Epithelial cell of esophagus (primary cell): ENCODE results near the gene CKS1B.
A peak's percentile ranks its signal among the peaks of the same experiment; 100 is the strongest.

Experiments
- DNase-seq: peaks from one replicate; pipeline ENCODE4 v3.0.0; 2010; ENCODE audit warnings: low read depth
- H3K4me3 ChIP-seq: 2 replicates; pipeline ENCODE4 v1.5.1; 2011; ENCODE audit warnings: mild to moderate bottlenecking, low read length, control low read depth
- TF ChIP-seq, protein P1 (sequence below): IDR thresholded peaks from 2 replicates; pipeline ENCODE4 v1.5.1; 2011; ENCODE audit warnings: low read depth, mild to moderate bottlenecking, low read length, control low read depth, inconsistent platforms; ENCODE audit not compliant: insufficient read depth; ENCODE audit errors: missing control alignments

The CKS1B gene

DNA sequence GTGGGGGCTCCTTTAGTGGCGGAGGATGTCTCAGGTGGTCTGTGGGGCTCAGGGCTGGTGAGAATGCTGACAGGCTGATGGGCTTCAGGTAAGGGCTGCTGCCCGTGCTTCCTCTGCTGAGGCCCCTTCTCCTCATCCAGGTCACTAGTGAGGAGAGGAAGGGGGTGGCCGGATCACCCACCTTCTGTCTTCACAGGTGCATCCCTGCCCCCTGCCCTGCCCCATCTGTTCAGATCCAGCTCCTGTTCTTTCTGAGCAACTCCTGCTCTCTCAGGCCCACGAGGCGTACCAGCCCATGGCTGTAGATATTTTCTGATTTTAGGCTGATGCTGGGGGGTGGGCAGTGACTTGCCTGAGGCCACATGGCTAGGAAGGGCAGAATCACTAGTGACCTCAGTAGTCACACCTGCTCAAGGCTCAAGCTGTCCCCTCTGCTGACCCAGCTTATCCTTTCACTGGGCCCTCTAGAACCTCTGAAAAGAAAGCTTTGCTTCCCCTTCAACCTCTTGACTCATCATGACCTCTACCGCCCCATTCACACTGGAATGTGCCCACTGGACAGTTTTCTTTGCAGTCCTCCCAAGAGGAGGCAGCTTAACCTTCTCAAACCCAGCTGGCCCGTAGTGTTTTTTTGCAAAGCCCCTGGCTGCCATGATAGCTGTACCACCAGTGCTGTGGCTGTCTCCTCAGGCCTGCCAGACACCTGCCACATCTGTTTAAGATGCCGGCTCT, 44.3 kb downstream of the CKS1B start:
- no peak overlapping the region for H3K4me3 ChIP-seq
- DNase-seq, result no peak
- TF ChIP-seq, protein P1, sequence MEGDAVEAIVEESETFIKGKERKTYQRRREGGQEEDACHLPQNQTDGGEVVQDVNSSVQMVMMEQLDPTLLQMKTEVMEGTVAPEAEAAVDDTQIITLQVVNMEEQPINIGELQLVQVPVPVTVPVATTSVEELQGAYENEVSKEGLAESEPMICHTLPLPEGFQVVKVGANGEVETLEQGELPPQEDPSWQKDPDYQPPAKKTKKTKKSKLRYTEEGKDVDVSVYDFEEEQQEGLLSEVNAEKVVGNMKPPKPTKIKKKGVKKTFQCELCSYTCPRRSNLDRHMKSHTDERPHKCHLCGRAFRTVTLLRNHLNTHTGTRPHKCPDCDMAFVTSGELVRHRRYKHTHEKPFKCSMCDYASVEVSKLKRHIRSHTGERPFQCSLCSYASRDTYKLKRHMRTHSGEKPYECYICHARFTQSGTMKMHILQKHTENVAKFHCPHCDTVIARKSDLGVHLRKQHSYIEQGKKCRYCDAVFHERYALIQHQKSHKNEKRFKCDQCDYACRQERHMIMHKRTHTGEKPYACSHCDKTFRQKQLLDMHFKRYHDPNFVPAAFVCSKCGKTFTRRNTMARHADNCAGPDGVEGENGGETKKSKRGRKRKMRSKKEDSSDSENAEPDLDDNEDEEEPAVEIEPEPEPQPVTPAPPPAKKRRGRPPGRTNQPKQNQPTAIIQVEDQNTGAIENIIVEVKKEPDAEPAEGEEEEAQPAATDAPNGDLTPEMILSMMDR, result no peak

DNA sequence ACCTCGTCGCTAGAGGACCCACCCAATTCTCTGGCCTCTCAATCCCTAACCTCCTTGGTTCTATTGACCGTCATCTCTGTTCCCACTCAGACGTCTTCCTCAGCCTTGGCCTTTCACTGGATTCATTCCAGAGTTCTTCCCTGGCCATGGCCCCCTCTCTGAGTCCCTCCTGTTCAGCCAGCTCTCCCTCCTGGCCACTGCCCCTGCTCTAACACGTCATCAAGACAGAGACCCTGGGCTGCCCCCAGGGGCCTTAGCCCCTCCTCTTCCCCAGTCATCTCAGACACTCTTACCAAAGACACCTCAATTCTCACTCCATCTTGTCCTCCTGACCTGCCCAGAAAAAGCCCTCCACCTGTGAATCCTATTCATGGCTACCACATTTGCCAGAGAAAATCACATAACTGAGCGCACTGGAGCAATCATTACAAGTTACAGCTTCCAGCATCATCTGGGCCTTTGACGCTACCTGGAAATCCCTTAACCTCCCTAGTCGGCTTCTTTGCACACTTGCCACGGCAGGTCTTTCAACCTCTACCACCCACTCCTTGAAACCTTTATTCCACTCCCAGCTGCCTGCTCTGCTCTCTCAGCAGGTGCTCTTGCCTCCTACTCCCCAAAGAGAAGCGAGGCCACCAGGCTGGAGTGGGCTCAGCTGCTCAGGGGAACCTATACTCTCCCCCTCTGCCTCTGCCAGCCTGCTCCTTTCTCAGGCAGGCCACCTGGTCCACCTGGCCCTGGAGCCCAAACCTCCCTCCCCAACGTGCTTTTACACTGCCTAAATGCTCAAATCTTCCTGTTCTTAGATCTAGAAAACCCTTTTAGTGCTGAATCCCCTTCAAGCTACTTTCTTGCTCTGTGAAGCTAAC, 45.1 kb downstream of the CKS1B start:
- TF ChIP-seq, protein P1, result no peak
- H3K4me3 ChIP-seq, result no peak overlapping the region
- no peak for DNase-seq

DNA sequence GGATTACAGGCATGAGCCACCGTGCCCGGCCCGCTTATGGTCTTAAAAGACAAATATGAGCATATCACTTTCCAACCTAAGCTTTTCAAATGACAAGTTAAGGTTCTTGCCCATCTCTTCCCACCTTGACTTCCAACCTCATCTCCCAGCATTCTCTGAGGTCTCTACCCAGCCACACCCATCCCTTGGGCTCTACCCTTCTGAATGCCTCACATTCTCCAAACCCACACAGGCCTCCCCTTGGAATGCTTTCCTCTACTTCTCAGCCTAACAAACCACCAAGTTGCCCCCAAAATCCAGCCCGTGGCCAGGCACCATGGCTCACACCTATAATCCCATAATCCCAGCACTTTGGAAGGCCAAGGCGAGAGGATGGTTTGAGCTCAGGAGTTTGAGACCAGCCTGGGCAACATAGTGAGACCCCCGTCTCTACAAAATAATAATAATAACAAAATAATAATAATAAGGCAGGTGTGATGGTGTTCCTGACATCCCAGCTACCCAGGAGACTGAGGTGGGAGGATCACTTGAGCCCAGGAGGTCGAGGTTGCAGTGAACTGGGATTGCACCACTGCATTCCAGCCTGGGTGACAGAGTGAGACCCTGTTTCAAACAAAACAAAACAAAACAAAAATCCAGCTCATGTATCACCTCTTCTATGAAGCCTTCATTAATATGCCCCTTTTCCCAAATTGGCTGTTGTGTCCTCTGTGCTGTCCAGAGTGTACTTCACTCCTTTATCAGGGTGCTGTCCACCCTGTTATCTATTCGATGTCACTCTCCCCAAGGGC, 47.9 kb downstream of the CKS1B start:
- no peak overlapping the region for H3K4me3 ChIP-seq
- TF ChIP-seq, protein P1, result no peak
- DNase-seq, result no peak

DNA sequence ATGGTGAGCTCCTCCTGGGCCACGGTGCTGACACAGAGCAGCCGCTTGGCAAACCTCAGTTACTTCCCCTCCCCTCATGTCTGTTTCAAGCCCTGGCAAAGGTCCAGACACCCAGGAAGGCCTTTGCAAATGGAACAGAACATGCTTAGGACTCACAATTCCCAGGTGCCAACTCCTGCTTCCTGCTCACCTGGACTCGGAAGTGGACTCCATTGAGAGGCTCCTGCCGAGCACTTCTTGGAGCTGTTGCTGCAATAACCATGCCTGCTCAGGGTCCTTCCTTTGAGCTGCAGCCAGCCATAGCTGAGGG, 48.4 kb downstream of the CKS1B start:
- TF ChIP-seq, protein P1, result no peak
- H3K4me3 ChIP-seq, result no peak overlapping the region
- DNase-seq, result peak; percentile 62

DNA sequence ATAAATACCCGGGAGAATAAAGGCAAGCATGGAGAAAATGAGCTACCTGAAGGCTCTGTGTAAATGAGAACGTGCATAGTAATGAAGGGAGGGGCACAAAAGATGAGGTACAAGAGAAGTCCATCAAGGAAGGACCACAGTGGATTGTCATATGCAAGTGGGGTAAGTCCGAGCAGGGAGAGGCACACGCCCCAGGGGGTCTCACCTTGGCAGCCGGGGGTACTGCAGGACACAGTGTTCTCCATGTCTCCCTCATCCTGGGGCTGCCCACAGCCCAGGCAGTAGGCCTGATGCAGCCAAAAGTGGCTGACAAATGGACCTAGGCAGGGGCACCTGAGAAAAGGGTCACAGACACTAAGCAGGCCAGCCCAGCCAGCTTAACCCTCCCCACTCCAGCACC, 49.1 kb downstream of the CKS1B start:
- TF ChIP-seq, protein P1, result no peak
- H3K4me3 ChIP-seq, result no peak overlapping the region
- no peak for DNase-seq

DNA sequence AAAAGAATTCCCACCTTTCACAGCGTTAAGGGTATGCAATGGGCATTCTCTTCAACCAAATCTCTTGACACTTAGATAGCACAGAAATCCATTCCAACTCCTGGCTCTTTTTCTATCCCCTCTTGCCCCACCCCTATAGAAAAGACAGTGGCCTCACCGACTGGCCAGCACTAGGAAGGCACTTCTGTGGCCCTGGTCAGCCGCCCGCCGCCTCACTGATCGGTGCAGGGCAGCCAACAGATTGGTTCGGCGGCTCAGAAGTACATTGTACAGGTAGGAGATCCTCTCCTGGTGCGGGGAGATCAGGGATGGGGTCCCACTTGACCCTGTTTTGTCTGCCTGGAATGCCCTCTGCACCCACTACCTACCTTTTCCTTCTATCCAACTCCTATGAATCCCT, 49.8 kb downstream of the CKS1B start:
- H3K4me3 ChIP-seq, result no peak overlapping the region
- no peak for DNase-seq
- TF ChIP-seq, protein P1, result no peak
